OCI-M1 (cell line): ENCODE data around the gene CDC14B.
"Not testable (repeated sequence)": the region's sequence is repeated elsewhere in the genome, so short reads cannot be mapped to it uniquely, and the experiment has no call there.

Experiments
- DNase-seq: peaks from one replicate; lab custom pipeline; 2025; lab: John Stamatoyannopoulos, UW

Gene CDC14B

GRCh38 chr9:96619491-96620180, at the start of gene CDC14B:
TSS of gene CDC14B (minus strand) at chr9:96619843. CDS start at chr9:96619378, 465 bp downstream.
- no peak for DNase-seq

- no peak for DNase-seq
These were observed 49.4 kb upstream of the CDC14B start for GRCh38 chr9:96668868-96669534.

DNA sequence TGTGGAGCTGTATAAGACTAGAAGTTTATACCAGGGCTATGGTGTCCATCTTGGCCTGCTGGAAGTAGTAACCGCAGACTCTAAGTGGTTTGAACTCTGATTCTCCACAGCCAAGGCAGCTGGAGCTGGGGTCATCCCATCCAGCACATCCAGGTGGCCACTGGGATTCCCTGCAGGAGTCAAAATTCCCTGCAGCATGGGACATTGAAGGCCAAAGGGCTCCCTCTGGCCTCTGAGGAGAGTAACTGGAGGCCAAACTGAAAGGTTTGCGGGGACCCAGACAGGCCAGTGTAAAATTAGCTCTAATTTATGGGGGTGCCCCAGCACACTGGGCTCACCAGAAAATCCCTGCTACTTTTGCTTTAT, 47.7 kb upstream of the CDC14B start:
- DNase-seq = no peak

DNA sequence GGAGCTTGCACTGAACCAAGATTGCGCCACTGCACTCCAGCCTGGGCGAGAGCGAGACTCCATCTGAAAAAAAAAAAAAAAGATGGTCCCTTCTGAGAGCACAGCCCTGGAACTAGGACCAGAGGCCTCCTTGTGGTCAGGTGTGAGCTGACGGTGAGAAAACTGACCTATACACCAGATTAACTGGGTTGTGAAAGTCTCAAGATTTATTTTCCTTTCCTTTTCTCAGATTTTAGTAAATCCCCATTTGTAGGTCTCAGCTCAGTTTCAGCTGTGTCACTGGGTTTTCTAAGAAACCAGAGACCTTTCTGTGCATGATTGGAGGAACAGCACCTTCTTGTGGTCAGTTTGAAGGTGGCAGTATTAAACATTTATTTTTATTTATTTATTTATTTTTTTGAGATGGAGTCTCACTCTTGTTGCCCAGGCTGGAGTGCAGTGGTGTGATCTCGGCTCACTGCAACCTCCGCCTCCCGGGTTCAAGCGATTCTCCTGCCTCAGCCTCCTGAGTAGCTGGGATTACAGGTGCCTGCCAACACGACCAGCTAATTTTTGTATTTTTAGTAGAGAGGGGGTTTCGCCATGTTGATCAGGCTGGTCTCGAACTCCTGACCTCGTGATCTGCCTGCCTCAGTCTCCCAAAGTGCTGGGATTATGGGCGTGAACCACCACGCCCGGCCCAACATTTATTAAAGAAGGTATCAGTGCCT, 47.2 kb upstream of the CDC14B start:
- peak; percentile 60 for DNase-seq

GRCh38 chr9:96665789-96666188, 46.1 kb upstream of the CDC14B start:
- DNase-seq = no peak

GRCh38 chr9:96663506-96664120, 44.0 kb upstream of the CDC14B start:
- no peak for DNase-seq

DNA sequence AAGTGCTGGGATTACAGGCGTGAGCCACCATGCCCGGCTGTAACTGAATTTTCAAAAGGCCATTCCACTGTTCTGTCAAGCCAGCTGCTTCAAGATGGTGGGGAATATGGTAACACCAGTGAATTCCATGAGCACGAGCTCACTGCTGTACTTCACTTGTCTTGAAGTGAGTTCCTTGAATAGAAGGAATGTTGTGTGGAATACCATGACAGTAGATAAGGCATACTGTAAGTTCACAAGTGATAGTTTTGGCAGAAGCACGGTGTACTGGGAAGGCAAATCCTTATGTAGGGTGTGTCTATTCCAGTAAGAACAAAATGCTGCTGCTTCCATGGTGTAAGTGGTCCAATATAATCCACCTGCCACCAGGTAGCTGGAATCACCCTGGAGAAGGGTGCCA, 42.1 kb upstream of the CDC14B start:
- no peak for DNase-seq

GRCh38 chr9:96660692-96661248, 41.1 kb upstream of the CDC14B start:
- DNase-seq = no peak

DNA sequence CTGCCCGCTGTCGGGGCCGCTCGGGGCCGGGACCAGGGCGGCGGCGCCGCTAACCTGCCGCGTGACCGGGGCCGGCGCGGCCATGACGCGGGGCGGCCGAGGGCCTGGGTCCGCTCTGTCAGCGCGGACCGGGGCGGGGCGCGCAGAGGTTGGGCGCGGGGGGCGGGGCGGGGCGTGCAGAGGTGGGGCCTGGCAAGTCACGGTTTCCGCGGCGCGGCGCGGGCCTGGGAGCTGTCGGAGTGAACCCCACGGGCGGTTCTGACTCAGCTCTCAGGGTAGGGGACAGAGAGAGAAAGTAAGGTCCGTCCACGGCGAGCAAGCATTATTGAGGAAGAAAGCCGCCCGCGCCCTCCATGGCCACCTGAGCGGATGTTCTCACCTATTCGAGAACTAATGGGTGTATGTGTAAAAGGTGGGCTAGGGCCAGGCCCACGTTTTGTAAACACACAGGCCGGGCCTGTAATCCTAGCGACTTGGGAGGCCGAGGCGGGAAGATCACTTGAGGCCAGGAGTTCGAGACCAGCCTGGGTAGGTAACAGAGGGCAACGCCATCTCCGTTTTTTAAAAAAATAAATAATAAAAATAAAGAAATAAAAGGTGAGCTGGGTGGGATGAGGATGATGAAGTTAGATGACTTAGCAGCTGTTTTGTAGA, 35.7 kb upstream of the CDC14B start, which contains the start of gene PRXL2C:
PRXL2C (minus strand) TSS at position 120 of the 654 bp plus-strand sequence; CDS start at position 84, 36 bp downstream.
- peak; percentile 52 for DNase-seq

DNA sequence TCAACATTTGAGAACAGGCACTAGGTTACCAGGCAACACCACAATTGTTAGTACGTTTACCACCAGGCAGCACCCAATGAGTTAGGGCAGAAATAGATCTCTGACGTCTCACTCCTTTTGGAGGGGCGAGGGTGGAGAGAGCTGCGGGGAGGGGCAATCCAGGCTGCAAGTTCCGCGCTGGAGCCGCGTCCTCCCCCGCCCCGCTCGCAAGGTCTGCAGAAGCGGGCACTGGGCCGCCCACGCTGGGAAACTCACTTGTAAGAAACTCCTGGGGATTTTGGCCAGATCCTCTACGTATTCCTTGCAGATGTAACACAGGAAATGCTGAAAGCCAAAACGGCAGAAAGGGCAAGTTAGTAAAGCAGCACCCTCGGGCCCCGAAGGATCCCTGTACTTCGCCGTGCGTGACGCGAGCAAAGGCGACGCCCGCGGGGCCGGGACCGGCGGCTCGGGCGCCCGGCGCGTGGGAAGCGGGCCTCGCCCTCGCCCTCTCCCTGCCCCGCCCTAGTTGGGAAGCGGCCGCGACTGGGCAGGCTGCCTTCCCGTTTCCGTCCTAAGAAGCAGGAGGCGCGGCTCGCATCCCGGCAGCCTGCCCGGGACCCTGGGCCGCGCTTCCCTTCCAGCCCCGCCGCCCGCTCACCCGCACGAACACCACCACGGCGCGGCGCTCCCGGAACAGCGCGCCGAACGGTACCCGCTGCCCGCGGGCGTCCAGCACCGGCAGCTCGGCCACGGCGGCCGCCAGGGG, 35.0 kb upstream of the CDC14B start:
- peak; percentile 75 for DNase-seq

DNA sequence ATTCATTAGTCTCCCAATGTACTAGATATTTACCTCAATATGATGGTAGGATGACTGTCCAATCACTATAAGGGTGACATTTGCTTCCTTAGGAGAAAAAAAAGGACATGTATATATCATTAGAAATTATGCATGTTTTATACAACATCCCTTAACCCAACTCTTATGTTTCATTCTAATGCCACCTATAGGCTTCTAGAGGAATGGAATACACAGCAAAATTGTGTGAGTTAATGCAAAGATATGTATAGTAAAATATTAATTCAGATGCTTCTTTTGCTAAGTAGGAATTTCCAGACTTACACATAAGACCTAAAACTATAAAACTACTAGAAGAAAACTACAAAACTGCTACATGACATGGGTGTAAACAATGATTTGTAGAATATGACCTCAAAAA, 32.0 kb upstream of the CDC14B start:
- DNase-seq = peak; percentile 47

DNA sequence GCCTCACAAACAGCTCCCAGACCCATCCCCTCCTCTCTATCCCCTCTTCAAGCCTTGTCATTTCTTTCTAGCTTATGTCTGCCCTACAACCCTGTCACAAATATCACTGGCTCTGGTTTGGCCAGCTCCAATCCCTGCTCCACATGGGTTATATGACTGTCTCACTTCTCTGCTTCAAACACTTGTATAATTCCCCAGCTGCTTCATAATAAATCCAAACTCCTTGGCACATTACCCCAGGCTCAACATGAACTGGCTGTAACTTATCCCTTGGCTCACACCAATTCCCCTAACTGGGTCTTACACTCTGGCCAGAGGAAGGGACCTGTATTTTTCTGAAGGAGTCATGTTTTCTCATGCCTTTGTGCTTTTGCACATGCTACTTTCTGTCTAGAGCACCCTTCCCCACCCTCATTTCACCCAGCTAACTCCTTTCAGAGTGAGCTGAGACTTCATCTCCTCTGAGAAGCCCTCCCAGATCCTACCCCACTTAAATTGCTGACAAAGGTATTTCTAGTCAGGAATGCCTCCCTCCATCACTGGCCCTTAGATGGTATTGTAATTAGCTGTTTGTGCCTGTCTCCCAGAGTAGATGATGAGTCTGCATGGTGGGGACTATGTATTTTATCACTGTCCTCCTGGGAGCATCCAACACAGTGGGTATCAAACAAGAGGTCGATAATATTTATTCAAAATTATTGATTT, 30.1 kb upstream of the CDC14B start:
- DNase-seq = no peak

- DNase-seq = peak; percentile 9
These were observed 26.7 kb upstream of the CDC14B start for GRCh38 chr9:96646081-96646991.

DNA sequence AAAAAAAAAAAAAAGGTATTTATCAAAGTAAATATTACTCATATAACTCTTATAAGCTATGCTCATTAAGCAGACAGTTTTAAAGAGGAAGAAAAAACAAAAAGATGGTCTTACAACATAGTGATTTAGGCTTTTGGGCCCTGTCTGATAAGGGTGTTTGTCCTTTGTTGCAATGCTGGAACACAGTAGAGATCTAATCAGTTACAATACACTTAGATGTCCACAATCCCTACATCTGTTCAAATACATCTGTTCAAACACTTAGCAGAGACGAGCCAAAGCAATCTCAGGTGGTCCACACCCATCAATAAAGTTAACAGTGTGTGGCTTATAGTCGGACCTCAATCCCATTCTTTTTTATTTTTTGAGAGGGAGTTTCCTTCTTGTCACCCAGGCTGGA, 24.5 kb upstream of the CDC14B start:
- DNase-seq = no peak

DNA sequence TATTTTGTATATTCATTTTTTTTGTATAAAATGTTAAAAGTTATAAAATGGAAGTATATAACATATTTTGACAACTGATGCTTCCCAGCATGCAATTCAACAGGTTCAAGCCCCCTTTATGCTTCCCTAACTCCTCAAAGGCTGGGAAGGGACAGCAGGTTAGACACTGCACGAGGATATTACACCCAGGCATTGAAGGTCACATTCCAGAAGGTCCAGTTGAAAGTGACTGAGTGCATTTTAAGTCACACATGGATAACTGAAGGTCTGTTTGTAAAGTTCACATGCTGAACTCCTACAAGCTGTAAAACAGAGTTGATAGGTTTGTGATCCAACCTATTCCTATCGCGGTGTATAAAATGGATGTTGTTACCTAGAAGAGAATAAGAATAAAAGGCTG, 21.9 kb upstream of the CDC14B start:
- no peak for DNase-seq

DNA sequence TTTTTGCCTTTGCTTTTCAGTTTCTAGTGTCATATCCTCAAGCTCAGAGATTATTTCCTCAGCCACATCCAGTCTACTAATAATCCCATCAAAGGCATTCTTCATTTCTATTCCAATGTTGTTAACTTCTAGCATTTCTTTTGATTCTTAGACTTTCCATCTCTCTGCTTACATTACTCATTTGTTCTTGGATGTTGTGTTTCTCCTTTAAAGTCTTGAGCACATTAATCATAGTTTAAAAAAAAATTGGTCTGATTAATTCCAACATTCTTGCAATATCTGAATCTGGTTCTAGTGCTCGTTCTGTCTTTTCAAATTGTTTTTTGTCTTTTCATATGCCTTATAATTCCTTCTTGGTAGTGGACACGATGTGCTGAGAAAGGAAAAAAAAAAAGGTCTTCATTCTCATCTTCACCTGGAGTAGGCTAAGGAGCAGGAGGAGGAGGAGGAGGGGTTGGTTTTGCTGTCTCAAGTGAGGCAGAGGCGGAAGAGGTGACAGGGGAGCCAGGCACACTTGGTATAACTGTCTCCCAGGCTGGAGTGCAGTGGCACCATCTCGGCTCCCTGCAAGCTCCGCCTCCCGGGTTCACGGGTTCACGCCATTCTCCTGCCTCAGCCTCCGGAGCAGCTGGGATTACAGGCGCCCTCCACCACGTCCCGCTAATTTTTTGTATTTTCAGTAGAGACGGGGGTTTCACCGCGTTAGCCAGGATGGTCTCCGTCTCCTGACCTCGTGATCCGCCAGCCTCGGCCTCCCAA, 19.1 kb upstream of the CDC14B start:
- no peak for DNase-seq

DNA sequence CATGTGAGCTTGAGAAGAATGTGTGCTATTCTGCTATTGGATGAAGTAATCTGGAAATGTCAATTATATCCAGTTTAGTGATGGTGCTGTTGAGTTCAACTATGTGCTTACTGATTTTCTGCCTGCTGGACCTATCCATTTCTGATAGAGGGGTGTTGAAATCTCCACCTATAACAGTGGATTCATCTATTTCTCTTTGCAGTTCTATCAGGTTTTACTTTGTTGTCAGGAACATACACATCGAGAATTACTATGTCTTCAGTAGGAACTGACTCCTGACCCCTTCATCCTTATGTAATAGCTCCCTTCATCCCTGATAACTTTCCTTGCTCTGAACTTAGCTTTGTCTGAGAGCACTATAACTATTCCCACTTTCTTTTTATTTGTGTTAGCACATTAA, 16.7 kb upstream of the CDC14B start:
- DNase-seq = no peak

GRCh38 chr9:96633579-96633978, 13.9 kb upstream of the CDC14B start:
- not testable (repeated sequence) for DNase-seq

- no peak for DNase-seq
These were observed 7.3 kb upstream of the CDC14B start for GRCh38 chr9:96626912-96627311.
